ENCODE results near the gene LIMS1. TPM values are rescaled to one million over a fixed set of nuclear protein-coding genes. Genes with fewer than 3 reads are reported as not detected.
A peak's percentile ranks its signal among the peaks of the same experiment; 100 is the strongest.

LIMS1 gene
- total and polyA plus RNA-seq, 2 donors (not counting 3 experiments of a cell fraction or from before 2014, with no cell fraction given): 153 to 229 TPM

DNA sequence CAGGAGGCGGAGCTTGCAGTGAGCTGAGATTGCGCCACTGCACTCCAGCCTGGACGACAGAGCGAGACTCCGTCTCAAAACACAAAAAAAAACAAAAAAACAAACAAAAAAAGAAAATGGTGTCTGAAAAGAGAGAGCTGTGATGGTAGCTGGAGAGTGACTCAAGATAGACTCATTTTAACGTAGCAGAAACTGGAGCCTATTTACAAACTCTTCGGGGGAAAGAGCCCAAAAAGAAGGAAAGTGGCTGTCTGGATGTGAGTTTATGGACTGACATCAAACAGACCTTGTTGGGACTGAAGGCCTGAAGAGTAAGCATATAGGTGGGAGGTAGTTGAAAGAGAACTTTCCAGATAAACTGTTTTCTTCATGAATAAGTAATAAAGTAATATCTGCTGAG lies 51.8 kb downstream of the LIMS1 start:
- Histone ChIP-seq H3K9me1 (replicated peaks; ENCODE audit: control insufficient read depth, extremely low read depth, insufficient read depth, low read length) (no peaks in the 10 kb centered on the region), H3K4me3 (replicated peaks in 1 of 3; ENCODE audit: insufficient read depth in 1 of 3, low read depth in 1 of 3, low read length in 3 of 3) (no peak overlapping the region), H3K27me3 (ENCODE audit: control insufficient read depth in 2 of 2, insufficient read depth in 2 of 2, low read length in 2 of 2) (no peaks in the 10 kb centered on the region), H3K4me1 (ENCODE audit: control insufficient read depth, extremely low read depth, insufficient read depth, low read length) (peaks cover 54% of the 10 kb centered on the region), H3K9me3 (replicated peaks; ENCODE audit: control insufficient read depth, insufficient read depth, low read length) (no peaks in the 10 kb centered on the region), H3K36me3 (ENCODE audit: control insufficient read depth in 2 of 2, extremely low read depth in 1 of 2, insufficient read depth in 2 of 2, low read length in 2 of 2) (no peaks in the 10 kb centered on the region), H3K79me2 (ENCODE audit: control insufficient read depth, insufficient read depth, low read length) (peaks cover 47% of the 10 kb centered on the region), H3K9ac (replicated peaks; ENCODE audit: extremely low read depth, insufficient read depth, low read length) (peak overlapping the region; percentile 60), H3K27ac (ENCODE audit: insufficient read depth, low read depth, low read length) (peak overlapping the region; percentile 84), H2AFZ (ENCODE audit: low read depth, low read length) (no peak overlapping the region), H3K4me2 (ENCODE audit: insufficient read depth, low read length) (peak overlapping the region; percentile 53), H4K20me1 (replicated peaks; ENCODE audit: control insufficient read depth, extremely low read depth, insufficient read depth, low read length) (no peaks in the 10 kb centered on the region)
- intact Hi-C loops (cut with micrococcal nuclease) (loop anchor here (1.0 to 10.0 kb wide), 3 partner anchors 8 to 371 kb away; partner anchors contain the start of gene LIMS1), dilution Hi-C loops (cut with MboI; ENCODE audit: extremely low pct_ligation_motif_present, low sequenced_read_pairs) (no loop called here)
- no TSS peak for BruUV-seq (replicated peaks)
- ChIA-PET CTCF (interaction anchor here (0.6 to 3.5 kb wide), 8 partner anchors 10 to 237 kb away, joined by 3 to 29 read pairs (median 4); partner anchors contain the start of gene LIMS1), POLR2A (interaction anchor here (0.5 to 1.1 kb wide), 4 partner anchors 9 to 92 kb away, joined by 3 to 6 read pairs (median 4); no protein-coding TSS in a partner anchor)
- DNase-seq (ENCODE audit: low read depth, low spot score) (no peak), FAIRE-seq (no peak)
- peak; percentile 20 for TF ChIP-seq FOS (IDR thresholded peaks at IDR 0.05; ENCODE audit: borderline replicate concordance, insufficient read depth, low read length)
- TF ChIP-seq, protein P1, sequence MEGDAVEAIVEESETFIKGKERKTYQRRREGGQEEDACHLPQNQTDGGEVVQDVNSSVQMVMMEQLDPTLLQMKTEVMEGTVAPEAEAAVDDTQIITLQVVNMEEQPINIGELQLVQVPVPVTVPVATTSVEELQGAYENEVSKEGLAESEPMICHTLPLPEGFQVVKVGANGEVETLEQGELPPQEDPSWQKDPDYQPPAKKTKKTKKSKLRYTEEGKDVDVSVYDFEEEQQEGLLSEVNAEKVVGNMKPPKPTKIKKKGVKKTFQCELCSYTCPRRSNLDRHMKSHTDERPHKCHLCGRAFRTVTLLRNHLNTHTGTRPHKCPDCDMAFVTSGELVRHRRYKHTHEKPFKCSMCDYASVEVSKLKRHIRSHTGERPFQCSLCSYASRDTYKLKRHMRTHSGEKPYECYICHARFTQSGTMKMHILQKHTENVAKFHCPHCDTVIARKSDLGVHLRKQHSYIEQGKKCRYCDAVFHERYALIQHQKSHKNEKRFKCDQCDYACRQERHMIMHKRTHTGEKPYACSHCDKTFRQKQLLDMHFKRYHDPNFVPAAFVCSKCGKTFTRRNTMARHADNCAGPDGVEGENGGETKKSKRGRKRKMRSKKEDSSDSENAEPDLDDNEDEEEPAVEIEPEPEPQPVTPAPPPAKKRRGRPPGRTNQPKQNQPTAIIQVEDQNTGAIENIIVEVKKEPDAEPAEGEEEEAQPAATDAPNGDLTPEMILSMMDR (IDR thresholded peaks at IDR 0.05; ENCODE audit: extremely low read depth in 1 of 2, insufficient read depth in 1 of 2, low read depth in 1 of 2, low read length in 2 of 2): no peak

DNA sequence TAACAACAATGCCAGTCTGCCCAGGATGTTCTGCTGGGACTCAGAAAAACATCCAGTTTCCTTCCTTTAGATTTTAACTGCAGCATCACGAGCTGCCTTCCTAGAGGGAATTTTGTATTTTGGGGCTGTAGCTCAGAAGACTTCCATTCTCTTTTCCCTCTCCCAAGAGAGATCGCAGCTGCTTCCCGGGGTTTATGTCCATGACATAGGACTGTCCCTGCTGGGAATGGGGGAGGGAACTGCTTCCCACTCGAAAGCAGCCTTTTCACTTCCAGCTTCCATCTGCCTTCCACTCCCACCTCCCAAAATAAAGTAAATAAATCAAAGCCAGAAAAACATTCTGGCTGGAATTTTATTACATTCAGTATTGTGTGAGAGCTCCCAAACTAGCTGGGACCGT lies 52.4 kb downstream of the LIMS1 start:
- peak; percentile 28 for FAIRE-seq
- POLR2A ChIA-PET: interaction anchor here (0.5 to 1.1 kb wide), 4 partner anchors 8 to 539 kb away, joined by 3 to 6 read pairs (median 5); no protein-coding TSS in a partner anchor

More for the DNA sequence above, 52.4 kb downstream of the LIMS1 start:
- no peak for TF ChIP-seq JUN (IDR thresholded peaks at IDR 0.05; ENCODE audit: borderline replicate concordance, insufficient read depth, insufficient read length, low read depth)
- no peak for TF ChIP-seq GATA2 (IDR thresholded peaks at IDR 0.05; ENCODE audit: insufficient read depth, insufficient read length, low read depth, low read length)
- no peak for TF ChIP-seq POLR2AphosphoS5 (IDR thresholded peaks at IDR 0.05; ENCODE audit: insufficient read depth, low read depth, low read length)
- TF ChIP-seq, protein P1 (IDR thresholded peaks at IDR 0.05; ENCODE audit: extremely low read depth in 1 of 2, insufficient read depth in 1 of 2, low read depth in 1 of 2, low read length in 2 of 2): no peak
- TF ChIP-seq EZH2 (IDR thresholded peaks at IDR 0.05; ENCODE audit: borderline replicate concordance, low read depth, low read length, severe bottlenecking): no peak
- TF ChIP-seq POLR2A (IDR thresholded peaks at IDR 0.05; ENCODE audit: low read depth, low read length): no peak
- H3K9ac ChIP-seq (replicated peaks; ENCODE audit: extremely low read depth, insufficient read depth, low read length): peak overlapping the region; percentile 60
- CTCF ChIA-PET: interaction anchor here (0.6 to 3.5 kb wide), 9 partner anchors 9 to 238 kb away, joined by 3 to 29 read pairs (median 5); partner anchors contain the start of gene LIMS1
- H2AFZ ChIP-seq (ENCODE audit: low read depth, low read length): no peak overlapping the region
- peak overlapping the region; percentile 84 for H3K27ac ChIP-seq (ENCODE audit: insufficient read depth, low read depth, low read length)
- H3K27me3 ChIP-seq (ENCODE audit: control insufficient read depth in 2 of 2, insufficient read depth in 2 of 2, low read length in 2 of 2): no peaks in the 10 kb centered on the region
- H3K4me2 ChIP-seq (ENCODE audit: insufficient read depth, low read length): peak overlapping the region; percentile 53
- peaks cover 53% of the 10 kb centered on the region for H3K4me1 ChIP-seq (ENCODE audit: control insufficient read depth, extremely low read depth, insufficient read depth, low read length)
- dilution Hi-C loops (cut with MboI; ENCODE audit: extremely low pct_ligation_motif_present, low sequenced_read_pairs) (no loop called here), intact Hi-C loops (cut with micrococcal nuclease) (loop anchor here (1.0 to 10.0 kb wide), 3 partner anchors 8 to 372 kb away; partner anchors contain the start of gene LIMS1)
- no peaks in the 10 kb centered on the region for H3K9me3 ChIP-seq (replicated peaks; ENCODE audit: control insufficient read depth, insufficient read depth, low read length)
- DNase-seq (ENCODE audit: low read depth, low spot score): peak; percentile 69
- no peaks in the 10 kb centered on the region for H3K36me3 ChIP-seq (ENCODE audit: control insufficient read depth in 2 of 2, extremely low read depth in 1 of 2, insufficient read depth in 2 of 2, low read length in 2 of 2)
- no peaks in the 10 kb centered on the region for H4K20me1 ChIP-seq (replicated peaks; ENCODE audit: control insufficient read depth, extremely low read depth, insufficient read depth, low read length)
- no peaks in the 10 kb centered on the region for H3K9me1 ChIP-seq (replicated peaks; ENCODE audit: control insufficient read depth, extremely low read depth, insufficient read depth, low read length)
- H3K4me3 ChIP-seq (replicated peaks in 1 of 3; ENCODE audit: insufficient read depth in 1 of 3, low read depth in 1 of 3, low read length in 3 of 3): no peak overlapping the region
- peaks cover 51% of the 10 kb centered on the region for H3K79me2 ChIP-seq (ENCODE audit: control insufficient read depth, insufficient read depth, low read length)
- BruUV-seq (replicated peaks): no TSS peak

Data from endothelial cell of umbilical vein (primary cell).